Body of pancreas (tissue), 4 donors: ENCODE results near the gene PANX3. TPM values are rescaled to one million over a fixed set of nuclear protein-coding genes. Genes with fewer than 3 reads are reported as not detected.
A peak's percentile ranks its signal among the peaks of the same experiment; 100 is the strongest.

ENCODE experiments used
- ATAC-seq: fragments of 150-250 bp; one replicate; pipeline ENCODE4 v1.9.1; 2016
- DNase-seq, 4 donors: peaks; one replicate each; pipeline ENCODE4 v3.0.0-alpha.2; 2019
- H3K27ac ChIP-seq, 4 donors: fragments of 200-600 bp; sonication (generic); 1 replicate in 3 of 4; 2 replicates in 1 of 4; pipeline versions ENCODE4 v1.5.1 to v1.6.1; 2016 to 2019; ENCODE audit warnings: mild to moderate bottlenecking in 1 of 4, mixed read lengths in 1 of 4, moderate library complexity in 1 of 4
- H3K27me3 ChIP-seq, 2 donors: fragments of 200-600 bp; sonication (generic); one replicate each; pipeline ENCODE4 v1.6.0; 2016; ENCODE audit warnings: mild to moderate bottlenecking in 1 of 2
- H3K36me3 ChIP-seq, 2 donors: fragments of 200-600 bp; sonication (generic); replicated peaks in 1 of 2; 2 replicates each; pipeline ENCODE4 v1.5.1; 2016; ENCODE audit warnings: low read depth in 2 of 2; ENCODE audit not compliant: insufficient read depth in 1 of 2
- H3K4me1 ChIP-seq: fragments of 200-600 bp; sonication (generic); one replicate; pipeline ENCODE4 v1.6.0; 2016
- H3K4me3 ChIP-seq, 2 donors: fragments of 200-600 bp; sonication (generic); 1 replicate in 1 of 2; 2 replicates in 1 of 2; pipeline ENCODE4 v1.5.1; 2016 to 2019
- H3K9me3 ChIP-seq, 3 donors: fragments of 200-600 bp; sonication (generic); 1 replicate in 2 of 3; 2 replicates in 1 of 3; pipeline ENCODE4 v1.5.1; 2016
- CTCF ChIP-seq, 7 experiments: fragments of 450-650 bp in 4 of 7; fragments of 200-600 bp in 3 of 7; sonication (generic) in 3 of 7; IDR thresholded peaks; one replicate each; pipeline ENCODE4 v1.5.1; 2016 to 2019; ENCODE audit warnings: antibody characterized with exemption in 7 of 7
- POLR2A ChIP-seq, 3 donors: fragments of 450-650 bp; IDR thresholded peaks; one replicate each; pipeline ENCODE4 v1.6.1; 2016; ENCODE audit warnings: antibody characterized with exemption in 3 of 3, mild to moderate bottlenecking in 2 of 3
- WGBS, 2 donors: methylation state at CpG; one replicate each; pipeline ENCODE4 v1.1.5; 2017; 5-methylcytosine and 5-hydroxymethylcytosine counted together
- intact Hi-C: fragments of 100-400 bp; cut with DNase I; formaldehyde crosslinking; loops from one replicate; pipeline ENCODE4 v1.15.1; 2023
- total RNA-seq, 2 donors: library from RNA; depleted of rRNA; stranded (reverse); fragments of >200 nt; gene quantifications; one replicate each; pipeline ENCODE4 v1.1.0, GENCODE V29; 2016

PANX3 gene
- total RNA-seq, 2 donors from 2014 or later, result not detected

GRCh38 chr11:124627546-124627945, 16.3 kb downstream of the PANX3 start:
- 82 to 93% methylated on average over 5 of the region's 5 CpGs for WGBS, 2 donors
- no peak for ATAC-seq

GRCh38 chr11:124629961-124630360, 18.7 kb downstream of the PANX3 start:
- DNase-seq, result no peak
- H3K9me3 ChIP-seq, result no peaks in the 10 kb centered on the region
- no peaks in the 10 kb centered on the region for H3K4me1 ChIP-seq
- no peak for ATAC-seq
- H3K36me3 ChIP-seq, result peaks cover 10 to 34% of the 10 kb centered on the region in 2 donors
- H3K27me3 ChIP-seq, result no peaks in the 10 kb centered on the region
- H3K27ac ChIP-seq, result no peak overlapping the region
- TF ChIP-seq POLR2A (IDR thresholded peaks at IDR 0.05) (no peak), CTCF (IDR thresholded peaks at IDR 0.05) (no peak)
- intact Hi-C loops, result no loop called here
- H3K4me3 ChIP-seq, result no peak overlapping the region
- WGBS, 2 donors, result 70 to 72% methylated on average over 4 of the region's 4 CpGs

More at GRCh38 chr11:124627546-124627945, 16.3 kb downstream of the PANX3 start:
- no peak for DNase-seq
- Histone ChIP-seq H3K4me3 (no peak overlapping the region), H3K27me3 (no peaks in the 10 kb centered on the region), H3K27ac (no peak overlapping the region), H3K36me3 (peaks cover 7 to 27% of the 10 kb centered on the region in 2 donors), H3K4me1 (peaks cover 13% of the 10 kb centered on the region), H3K9me3 (no peaks in the 10 kb centered on the region)
- intact Hi-C loops, result no loop called here
- TF ChIP-seq POLR2A (IDR thresholded peaks at IDR 0.05) (no peak), CTCF (IDR thresholded peaks at IDR 0.05) (no peak)

GRCh38 chr11:124633355-124633754, 22.1 kb downstream of the PANX3 start:
- intact Hi-C loops, result no loop called here
- peaks cover 10 to 34% of the 10 kb centered on the region in 2 donors for H3K36me3 ChIP-seq
- no peak overlapping the region for H3K4me3 ChIP-seq
- 85 to 93% methylated on average over 1 of the region's 1 CpG for WGBS, 2 donors
- H3K27ac ChIP-seq, result no peak overlapping the region
- TF ChIP-seq POLR2A (IDR thresholded peaks at IDR 0.05) (no peak), CTCF (IDR thresholded peaks at IDR 0.05) (peak in 1 of 7 experiments; percentile 7)
- ATAC-seq (no peak), DNase-seq (no peak)
- no peaks in the 10 kb centered on the region for H3K4me1 ChIP-seq
- no peaks in the 10 kb centered on the region for H3K9me3 ChIP-seq
- H3K27me3 ChIP-seq, result no peaks in the 10 kb centered on the region

GRCh38 chr11:124635932-124636331, 24.7 kb downstream of the PANX3 start:
- no peak overlapping the region for H3K27ac ChIP-seq
- H3K27me3 ChIP-seq, result no peaks in the 10 kb centered on the region
- peaks cover 10 to 26% of the 10 kb centered on the region in 2 donors for H3K36me3 ChIP-seq
- H3K4me1 ChIP-seq, result no peaks in the 10 kb centered on the region
- intact Hi-C loops, result no loop called here
- H3K4me3 ChIP-seq, result no peak overlapping the region
- 58 to 67% methylated on average over 3 of the region's 3 CpGs for WGBS, 2 donors
- no peak for DNase-seq
- ATAC-seq, result no peak
- H3K9me3 ChIP-seq, result no peaks in the 10 kb centered on the region
- no peak for TF ChIP-seq CTCF (IDR thresholded peaks at IDR 0.05)
- no peak for TF ChIP-seq POLR2A (IDR thresholded peaks at IDR 0.05)

- Histone ChIP-seq H3K4me3 (no peak overlapping the region), H3K27ac (no peak overlapping the region), H3K27me3 (no peaks in the 10 kb centered on the region), H3K4me1 (no peaks in the 10 kb centered on the region), H3K9me3 (no peaks in the 10 kb centered on the region), H3K36me3 (peaks cover 3 to 8% of the 10 kb centered on the region in 2 donors)
- no peak for TF ChIP-seq POLR2A (IDR thresholded peaks at IDR 0.05)
- no peak for TF ChIP-seq CTCF (IDR thresholded peaks at IDR 0.05)
- intact Hi-C loops, result no loop called here
- DNase-seq (no peak), ATAC-seq (no peak)
- WGBS, 2 donors, result 78 to 90% methylated on average over 3 of the region's 3 CpGs
Measured at GRCh38 chr11:124638500-124638899, 27.3 kb downstream of the PANX3 start.
